ENCODE data around the gene IGFBPL1.

The IGFBPL1 gene

GRCh38 chr9:38436708-38437107, 12.5 kb upstream of the IGFBPL1 start:
- no peak overlapping the region for H2AFZ ChIP-seq (ENCODE audit: low read length)
- peaks cover 0 to 11% of the 10 kb centered on the region in 2 donors for H3K9me3 ChIP-seq (replicated peaks in 1 of 2; ENCODE audit: control insufficient read depth in 2 of 2, insufficient read depth in 1 of 2, low read depth in 1 of 2, low read length in 2 of 2)
- H4K8ac ChIP-seq (ENCODE audit: low read depth, low read length), result no peak overlapping the region
- H3K27ac ChIP-seq (replicated peaks; ENCODE audit: low read length), result no peak overlapping the region
- H2BK15ac ChIP-seq (ENCODE audit: low read length), result no peak overlapping the region
- H2BK120ac ChIP-seq (ENCODE audit: low read depth, low read length), result no peak overlapping the region
- no peak overlapping the region for H3K9ac ChIP-seq (ENCODE audit: low read depth, low read length, poor library complexity)
- no peak overlapping the region for H3K23ac ChIP-seq (ENCODE audit: low read depth, low read length, poor library complexity)
- no peak overlapping the region for H2AK5ac ChIP-seq (ENCODE audit: low read depth, low read length)
- no peak overlapping the region for H2BK12ac ChIP-seq (ENCODE audit: low read length)
- no peak overlapping the region for H3K18ac ChIP-seq (ENCODE audit: low read length)
- no peaks in the 10 kb centered on the region for H3K36me3 ChIP-seq (replicated peaks in 1 of 2; ENCODE audit: control insufficient read depth in 2 of 2, insufficient read depth in 2 of 2, low read length in 2 of 2)
- H3K4ac ChIP-seq (ENCODE audit: low read length), result no peak overlapping the region
- no peak for DNase-seq (ENCODE audit: low spot score)
- H3K79me1 ChIP-seq (ENCODE audit: low read depth, low read length), result no peaks in the 10 kb centered on the region
- H3K14ac ChIP-seq (ENCODE audit: low read length), result no peak overlapping the region
- WGBS, 2 donors (ENCODE audit: extremely low coverage in 2 of 2, insufficient read length in 2 of 2, insufficient replicate concordance in 1 of 2), result no CpG with 5 or more reads among the region's 2 CpGs
- H2BK5ac ChIP-seq (ENCODE audit: low read length), result no peak overlapping the region
- H3K4me3 ChIP-seq (ENCODE audit: low read length in 2 of 2), result no peak overlapping the region
- no peak overlapping the region for H3K4me2 ChIP-seq (ENCODE audit: insufficient read depth, low read length, poor library complexity, severe bottlenecking)
- H3K4me1 ChIP-seq (ENCODE audit: control insufficient read depth in 2 of 2, insufficient read depth in 1 of 2, low read depth in 1 of 2, low read length in 2 of 2), result no peaks in the 10 kb centered on the region
- no peaks in the 10 kb centered on the region for H3K27me3 ChIP-seq (ENCODE audit: control insufficient read depth in 3 of 3, insufficient read depth in 3 of 3, low read depth in 1 of 3, low read length in 3 of 3)
- H4K91ac ChIP-seq (ENCODE audit: low read depth, low read length, poor library complexity), result no peak overlapping the region

- H4K91ac ChIP-seq (ENCODE audit: low read depth, low read length, poor library complexity), result no peak overlapping the region
- H3K4me1 ChIP-seq (ENCODE audit: control insufficient read depth in 2 of 2, insufficient read depth in 1 of 2, low read depth in 1 of 2, low read length in 2 of 2), result no peaks in the 10 kb centered on the region
- H2AK5ac ChIP-seq (ENCODE audit: low read depth, low read length), result no peak overlapping the region
- no peak overlapping the region for H2BK120ac ChIP-seq (ENCODE audit: low read depth, low read length)
- H3K18ac ChIP-seq (ENCODE audit: low read length), result no peak overlapping the region
- H3K23ac ChIP-seq (ENCODE audit: low read depth, low read length, poor library complexity), result no peak overlapping the region
- no peak overlapping the region for H3K4me2 ChIP-seq (ENCODE audit: insufficient read depth, low read length, poor library complexity, severe bottlenecking)
- no peaks in the 10 kb centered on the region for H3K36me3 ChIP-seq (replicated peaks in 1 of 2; ENCODE audit: control insufficient read depth in 2 of 2, insufficient read depth in 2 of 2, low read length in 2 of 2)
- H3K9me3 ChIP-seq (replicated peaks in 1 of 2; ENCODE audit: control insufficient read depth in 2 of 2, insufficient read depth in 1 of 2, low read depth in 1 of 2, low read length in 2 of 2), result peaks cover 0 to 11% of the 10 kb centered on the region in 2 donors
- H3K9ac ChIP-seq (ENCODE audit: low read depth, low read length, poor library complexity), result no peak overlapping the region
- H2AFZ ChIP-seq (ENCODE audit: low read length), result no peak overlapping the region
- no peak overlapping the region for H2BK15ac ChIP-seq (ENCODE audit: low read length)
- H3K27me3 ChIP-seq (ENCODE audit: control insufficient read depth in 3 of 3, insufficient read depth in 3 of 3, low read depth in 1 of 3, low read length in 3 of 3), result no peaks in the 10 kb centered on the region
- no peaks in the 10 kb centered on the region for H3K79me1 ChIP-seq (ENCODE audit: low read depth, low read length)
- H3K14ac ChIP-seq (ENCODE audit: low read length), result no peak overlapping the region
- H2BK5ac ChIP-seq (ENCODE audit: low read length), result no peak overlapping the region
- no peak overlapping the region for H3K4ac ChIP-seq (ENCODE audit: low read length)
- H2BK12ac ChIP-seq (ENCODE audit: low read length), result no peak overlapping the region
- no peak overlapping the region for H3K27ac ChIP-seq (replicated peaks; ENCODE audit: low read length)
- no peak overlapping the region for H4K8ac ChIP-seq (ENCODE audit: low read depth, low read length)
- no peak for DNase-seq (ENCODE audit: low spot score)
- WGBS, 2 donors (ENCODE audit: extremely low coverage in 2 of 2, insufficient read length in 2 of 2, insufficient replicate concordance in 1 of 2), result no CpG with 5 or more reads among the region's 2 CpGs
- no peak overlapping the region for H3K4me3 ChIP-seq (ENCODE audit: low read length in 2 of 2)
Observed at GRCh38 chr9:38435521-38435920, 11.3 kb upstream of the IGFBPL1 start.

GRCh38 chr9:38434853-38435252, 10.6 kb upstream of the IGFBPL1 start:
- Histone ChIP-seq H3K23ac (ENCODE audit: low read depth, low read length, poor library complexity) (no peak overlapping the region), H3K79me1 (ENCODE audit: low read depth, low read length) (no peaks in the 10 kb centered on the region), H3K18ac (ENCODE audit: low read length) (no peak overlapping the region), H2BK15ac (ENCODE audit: low read length) (no peak overlapping the region), H3K27ac (replicated peaks; ENCODE audit: low read length) (no peak overlapping the region), H3K4me2 (ENCODE audit: insufficient read depth, low read length, poor library complexity, severe bottlenecking) (no peak overlapping the region), H3K14ac (ENCODE audit: low read length) (no peak overlapping the region), H3K4ac (ENCODE audit: low read length) (no peak overlapping the region), H2BK12ac (ENCODE audit: low read length) (no peak overlapping the region), H3K9ac (ENCODE audit: low read depth, low read length, poor library complexity) (no peak overlapping the region), H4K91ac (ENCODE audit: low read depth, low read length, poor library complexity) (no peak overlapping the region), H2BK5ac (ENCODE audit: low read length) (no peak overlapping the region), H2AFZ (ENCODE audit: low read length) (no peak overlapping the region), H3K27me3 (ENCODE audit: control insufficient read depth in 3 of 3, insufficient read depth in 3 of 3, low read depth in 1 of 3, low read length in 3 of 3) (no peaks in the 10 kb centered on the region), H3K4me1 (ENCODE audit: control insufficient read depth in 2 of 2, insufficient read depth in 1 of 2, low read depth in 1 of 2, low read length in 2 of 2) (no peaks in the 10 kb centered on the region), H3K4me3 (ENCODE audit: low read length in 2 of 2) (no peak overlapping the region), H3K9me3 (replicated peaks in 1 of 2; ENCODE audit: control insufficient read depth in 2 of 2, insufficient read depth in 1 of 2, low read depth in 1 of 2, low read length in 2 of 2) (peaks cover 0 to 11% of the 10 kb centered on the region in 2 donors), H2AK5ac (ENCODE audit: low read depth, low read length) (no peak overlapping the region), H2BK120ac (ENCODE audit: low read depth, low read length) (no peak overlapping the region), H3K36me3 (replicated peaks in 1 of 2; ENCODE audit: control insufficient read depth in 2 of 2, insufficient read depth in 2 of 2, low read length in 2 of 2) (no peaks in the 10 kb centered on the region), H4K8ac (ENCODE audit: low read depth, low read length) (no peak overlapping the region)
- no peak for DNase-seq (ENCODE audit: low spot score)
- no CpG with 5 or more reads among the region's 3 CpGs for WGBS, 2 donors (ENCODE audit: extremely low coverage in 2 of 2, insufficient read length in 2 of 2, insufficient replicate concordance in 1 of 2)

GRCh38 chr9:38434365-38434764, 10.1 kb upstream of the IGFBPL1 start:
- no peaks in the 10 kb centered on the region for H3K36me3 ChIP-seq (replicated peaks in 1 of 2; ENCODE audit: control insufficient read depth in 2 of 2, insufficient read depth in 2 of 2, low read length in 2 of 2)
- H3K9me3 ChIP-seq (replicated peaks in 1 of 2; ENCODE audit: control insufficient read depth in 2 of 2, insufficient read depth in 1 of 2, low read depth in 1 of 2, low read length in 2 of 2), result peaks cover 0 to 11% of the 10 kb centered on the region in 2 donors
- DNase-seq (ENCODE audit: low spot score), result no peak
- no CpG with 5 or more reads among the region's 3 CpGs for WGBS, 2 donors (ENCODE audit: extremely low coverage in 2 of 2, insufficient read length in 2 of 2, insufficient replicate concordance in 1 of 2)
- H2BK5ac ChIP-seq (ENCODE audit: low read length), result no peak overlapping the region
- H2BK12ac ChIP-seq (ENCODE audit: low read length), result no peak overlapping the region
- no peak overlapping the region for H3K18ac ChIP-seq (ENCODE audit: low read length)
- H2AK5ac ChIP-seq (ENCODE audit: low read depth, low read length), result no peak overlapping the region
- H2BK120ac ChIP-seq (ENCODE audit: low read depth, low read length), result no peak overlapping the region
- no peaks in the 10 kb centered on the region for H3K4me1 ChIP-seq (ENCODE audit: control insufficient read depth in 2 of 2, insufficient read depth in 1 of 2, low read depth in 1 of 2, low read length in 2 of 2)
- no peak overlapping the region for H3K4me3 ChIP-seq (ENCODE audit: low read length in 2 of 2)
- no peak overlapping the region for H4K8ac ChIP-seq (ENCODE audit: low read depth, low read length)
- no peak overlapping the region for H2AFZ ChIP-seq (ENCODE audit: low read length)
- no peak overlapping the region for H3K4ac ChIP-seq (ENCODE audit: low read length)
- no peak overlapping the region for H4K91ac ChIP-seq (ENCODE audit: low read depth, low read length, poor library complexity)
- H3K14ac ChIP-seq (ENCODE audit: low read length), result no peak overlapping the region
- no peak overlapping the region for H3K27ac ChIP-seq (replicated peaks; ENCODE audit: low read length)
- no peak overlapping the region for H3K9ac ChIP-seq (ENCODE audit: low read depth, low read length, poor library complexity)
- no peak overlapping the region for H2BK15ac ChIP-seq (ENCODE audit: low read length)
- H3K4me2 ChIP-seq (ENCODE audit: insufficient read depth, low read length, poor library complexity, severe bottlenecking), result no peak overlapping the region
- H3K23ac ChIP-seq (ENCODE audit: low read depth, low read length, poor library complexity), result no peak overlapping the region
- no peaks in the 10 kb centered on the region for H3K79me1 ChIP-seq (ENCODE audit: low read depth, low read length)
- H3K27me3 ChIP-seq (ENCODE audit: control insufficient read depth in 3 of 3, insufficient read depth in 3 of 3, low read depth in 1 of 3, low read length in 3 of 3), result no peaks in the 10 kb centered on the region
